Esophagus squamous epithelium (tissue), 5 donors: ENCODE results near the gene HSPA12A. TPM values are rescaled to one million over a fixed set of nuclear protein-coding genes. Genes with fewer than 3 reads are reported as not detected.

Source experiments
- DNase-seq: peaks from one replicate; lab custom pipeline; 2025; lab: John Stamatoyannopoulos, UW
- H3K27ac ChIP-seq, 4 donors: fragments of 200-600 bp; sonication (generic); one replicate each; pipeline ENCODE4 v1.5.1; 2016 to 2019; ENCODE audit warnings: mild to moderate bottlenecking in 1 of 4
- H3K27me3 ChIP-seq, 4 donors: fragments of 200-600 bp; sonication (generic); 1 replicate in 3 of 4; 2 replicates in 1 of 4; pipeline versions ENCODE4 v1.5.1 to v1.6.0; 2017 to 2021; ENCODE audit warnings: antibody characterized with exemption in 1 of 4
- H3K36me3 ChIP-seq, 3 donors: fragments of 200-600 bp; sonication (generic); one replicate each; pipeline ENCODE4 v1.5.1; 2016 to 2019
- H3K4me1 ChIP-seq, 3 donors: fragments of 200-600 bp; sonication (generic); one replicate each; pipeline ENCODE4 v1.5.1; 2017 to 2019
- H3K4me3 ChIP-seq, 4 donors: fragments of 200-600 bp; sonication (generic); 1 replicate in 3 of 4; 2 replicates in 1 of 4; pipeline ENCODE4 v1.5.1; 2016 to 2019; ENCODE audit warnings: mild to moderate bottlenecking in 2 of 4, moderate library complexity in 1 of 4
- H3K9me3 ChIP-seq, 3 donors: fragments of 200-600 bp; sonication (generic); one replicate each; pipeline ENCODE4 v1.5.1; 2016 to 2019
- POLR2A ChIP-seq, 4 donors: fragments of 450-650 bp; IDR thresholded peaks; one replicate each; pipeline ENCODE4 v1.6.1; 2017; ENCODE audit warnings: antibody characterized with exemption in 4 of 4, mild to moderate bottlenecking in 4 of 4, moderate library complexity in 3 of 4
- WGBS, 2 donors: methylation state at CpG; one replicate each; pipeline ENCODE4 v1.1.5; 2018; 5-methylcytosine and 5-hydroxymethylcytosine counted together
- intact Hi-C: fragments of 100-400 bp; cut with DNase I; formaldehyde crosslinking; loops from one replicate; pipeline ENCODE4 v1.15.0; 2022
- total RNA-seq, 4 donors: library from RNA; depleted of rRNA; stranded (reverse); fragments of >200 nt; gene quantifications; one replicate each; pipeline ENCODE4 v1.1.0, GENCODE V29; 2016
- TF ChIP-seq, protein P1 (sequence below), 6 experiments: fragments of 450-650 bp in 4 of 6; fragments of 200-600 bp in 2 of 6; sonication (generic) in 2 of 6; IDR thresholded peaks; one replicate each; pipeline ENCODE4 v1.5.1; 2016 to 2019; ENCODE audit warnings: antibody characterized with exemption in 6 of 6, mild to moderate bottlenecking in 4 of 6, moderate library complexity in 4 of 6
- donor health status: DM: yes; HTN: yes; CAD: no.

HSPA12A gene
- total RNA-seq, 4 donors from 2014 or later = 1.9 to 5.9 (median 2.3) TPM

GRCh38 chr10:116752969-116753665 lies 10.8 kb upstream of the HSPA12A start:
- H3K36me3 ChIP-seq = no peaks in the 10 kb centered on the region
- peaks cover 5 to 23% (median 7%) of the 10 kb centered on the region in 3 donors for H3K4me1 ChIP-seq
- H3K27me3 ChIP-seq = no peaks in the 10 kb centered on the region
- WGBS, 2 donors = 54 to 67% methylated on average over 2 to 4 of the region's 4 CpGs
- no peak overlapping the region for H3K4me3 ChIP-seq
- no peak for TF ChIP-seq POLR2A (IDR thresholded peaks at IDR 0.05)
- TF ChIP-seq, protein P1, sequence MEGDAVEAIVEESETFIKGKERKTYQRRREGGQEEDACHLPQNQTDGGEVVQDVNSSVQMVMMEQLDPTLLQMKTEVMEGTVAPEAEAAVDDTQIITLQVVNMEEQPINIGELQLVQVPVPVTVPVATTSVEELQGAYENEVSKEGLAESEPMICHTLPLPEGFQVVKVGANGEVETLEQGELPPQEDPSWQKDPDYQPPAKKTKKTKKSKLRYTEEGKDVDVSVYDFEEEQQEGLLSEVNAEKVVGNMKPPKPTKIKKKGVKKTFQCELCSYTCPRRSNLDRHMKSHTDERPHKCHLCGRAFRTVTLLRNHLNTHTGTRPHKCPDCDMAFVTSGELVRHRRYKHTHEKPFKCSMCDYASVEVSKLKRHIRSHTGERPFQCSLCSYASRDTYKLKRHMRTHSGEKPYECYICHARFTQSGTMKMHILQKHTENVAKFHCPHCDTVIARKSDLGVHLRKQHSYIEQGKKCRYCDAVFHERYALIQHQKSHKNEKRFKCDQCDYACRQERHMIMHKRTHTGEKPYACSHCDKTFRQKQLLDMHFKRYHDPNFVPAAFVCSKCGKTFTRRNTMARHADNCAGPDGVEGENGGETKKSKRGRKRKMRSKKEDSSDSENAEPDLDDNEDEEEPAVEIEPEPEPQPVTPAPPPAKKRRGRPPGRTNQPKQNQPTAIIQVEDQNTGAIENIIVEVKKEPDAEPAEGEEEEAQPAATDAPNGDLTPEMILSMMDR (IDR thresholded peaks at IDR 0.05) = no peak
- DNase-seq = no peak
- H3K27ac ChIP-seq = no peak overlapping the region
- intact Hi-C loops = no loop called here
- H3K9me3 ChIP-seq = no peaks in the 10 kb centered on the region

- Histone ChIP-seq H3K9me3 (no peaks in the 10 kb centered on the region), H3K4me1 (peaks cover 5 to 27% (median 11%) of the 10 kb centered on the region in 3 donors), H3K27me3 (no peaks in the 10 kb centered on the region), H3K4me3 (no peak overlapping the region), H3K36me3 (no peaks in the 10 kb centered on the region), H3K27ac (no peak overlapping the region)
- TF ChIP-seq POLR2A (IDR thresholded peaks at IDR 0.05) = no peak
- TF ChIP-seq, protein P1 (IDR thresholded peaks at IDR 0.05) = no peak
- intact Hi-C loops = no loop called here
- no peak for DNase-seq
- 58 to 60% methylated on average over 1 of the region's 1 CpG for WGBS, 2 donors
Observed at GRCh38 chr10:116752563-116752962, 10.2 kb upstream of the HSPA12A start.

- intact Hi-C loops = no loop called here
- H3K4me3 ChIP-seq = no peak overlapping the region
- peaks cover 0 to 12% (median 11%) of the 10 kb centered on the region in 3 donors for H3K4me1 ChIP-seq
- H3K27ac ChIP-seq = no peak overlapping the region
- 89 to 100% methylated on average over 1 of the region's 1 CpG for WGBS, 2 donors
- no peaks in the 10 kb centered on the region for H3K9me3 ChIP-seq
- TF ChIP-seq, protein P1 (IDR thresholded peaks at IDR 0.05) = no peak
- TF ChIP-seq POLR2A (IDR thresholded peaks at IDR 0.05) = no peak
- DNase-seq = no peak
- peaks cover 0 to 22% (median 0%) of the 10 kb centered on the region in 4 donors for H3K27me3 ChIP-seq
- H3K36me3 ChIP-seq = no peaks in the 10 kb centered on the region
Observed at GRCh38 chr10:116748471-116748870, 6.1 kb upstream of the HSPA12A start.

DNA sequence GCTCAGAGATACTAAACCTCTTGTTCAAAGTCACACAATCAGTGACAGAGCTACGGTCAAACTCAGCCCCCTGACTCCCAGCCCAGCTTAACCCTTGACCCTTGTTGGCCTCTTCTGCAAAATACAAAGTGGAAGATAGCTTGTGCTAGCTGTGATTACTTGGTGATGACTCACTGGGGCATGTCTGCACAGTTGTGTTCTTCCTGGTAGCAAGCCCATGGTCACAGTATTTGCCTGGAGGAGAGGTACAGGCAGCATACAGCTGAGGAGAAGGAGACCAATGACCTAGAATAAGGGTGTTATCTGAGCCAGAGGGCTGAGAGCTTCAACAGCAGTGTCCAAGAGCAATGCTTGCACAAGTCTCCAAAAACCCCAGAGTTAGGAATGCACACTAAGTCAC lies 5.7 kb upstream of the HSPA12A start:
- TF ChIP-seq POLR2A (IDR thresholded peaks at IDR 0.05) = no peak
- TF ChIP-seq, protein P1 (IDR thresholded peaks at IDR 0.05) = no peak
- H3K9me3 ChIP-seq = no peaks in the 10 kb centered on the region
- 23 to 54% methylated on average over 1 of the region's 1 CpG for WGBS, 2 donors
- H3K27ac ChIP-seq = no peak overlapping the region
- no peak overlapping the region for H3K4me3 ChIP-seq
- DNase-seq = no peak
- no peaks in the 10 kb centered on the region for H3K36me3 ChIP-seq
- intact Hi-C loops = no loop called here
- H3K4me1 ChIP-seq = peaks cover 3 to 14% (median 13%) of the 10 kb centered on the region in 3 donors
- H3K27me3 ChIP-seq = peaks cover 0 to 27% (median 0%) of the 10 kb centered on the region in 4 donors

- intact Hi-C loops = no loop called here
- no peak for TF ChIP-seq POLR2A (IDR thresholded peaks at IDR 0.05)
- TF ChIP-seq, protein P1 (IDR thresholded peaks at IDR 0.05) = no peak
- 70 to 78% methylated on average over 7 of the region's 7 CpGs for WGBS, 2 donors
- Histone ChIP-seq H3K27ac (no peak overlapping the region), H3K27me3 (peaks cover 0 to 32% (median 0%) of the 10 kb centered on the region in 4 donors), H3K9me3 (no peaks in the 10 kb centered on the region), H3K36me3 (no peaks in the 10 kb centered on the region), H3K4me3 (no peak overlapping the region), H3K4me1 (peaks cover 6 to 17% (median 14%) of the 10 kb centered on the region in 3 donors)
- no peak for DNase-seq
Observed at GRCh38 chr10:116747325-116747724, 5.0 kb upstream of the HSPA12A start.
